Adrenal gland (tissue), 5 donors: ENCODE measurements around the gene TMCC2.

Experiments used
- POLR2A ChIP-seq, 2 donors: fragments of 450-650 bp; IDR thresholded peaks; one replicate each; pipeline ENCODE4 v1.6.1; 2017; ENCODE audit warnings: antibody characterized with exemption in 2 of 2, mild to moderate bottlenecking in 2 of 2, moderate library complexity in 1 of 2
- TF ChIP-seq, protein P1 (sequence below), 6 experiments: fragments of 450-650 bp in 4 of 6; fragments of 200-600 bp in 2 of 6; sonication (generic) in 1 of 6; IDR thresholded peaks; 1 replicate in 5 of 6; 2 replicates in 1 of 6; pipeline versions ENCODE4 v1.5.1 to v1.8.0; 2016 to 2021; ENCODE audit warnings: antibody characterized with exemption in 6 of 6, mild to moderate bottlenecking in 2 of 6, moderate library complexity in 1 of 6
- donor health status: DM: no; HTN: no; CAD: no.

DNA sequence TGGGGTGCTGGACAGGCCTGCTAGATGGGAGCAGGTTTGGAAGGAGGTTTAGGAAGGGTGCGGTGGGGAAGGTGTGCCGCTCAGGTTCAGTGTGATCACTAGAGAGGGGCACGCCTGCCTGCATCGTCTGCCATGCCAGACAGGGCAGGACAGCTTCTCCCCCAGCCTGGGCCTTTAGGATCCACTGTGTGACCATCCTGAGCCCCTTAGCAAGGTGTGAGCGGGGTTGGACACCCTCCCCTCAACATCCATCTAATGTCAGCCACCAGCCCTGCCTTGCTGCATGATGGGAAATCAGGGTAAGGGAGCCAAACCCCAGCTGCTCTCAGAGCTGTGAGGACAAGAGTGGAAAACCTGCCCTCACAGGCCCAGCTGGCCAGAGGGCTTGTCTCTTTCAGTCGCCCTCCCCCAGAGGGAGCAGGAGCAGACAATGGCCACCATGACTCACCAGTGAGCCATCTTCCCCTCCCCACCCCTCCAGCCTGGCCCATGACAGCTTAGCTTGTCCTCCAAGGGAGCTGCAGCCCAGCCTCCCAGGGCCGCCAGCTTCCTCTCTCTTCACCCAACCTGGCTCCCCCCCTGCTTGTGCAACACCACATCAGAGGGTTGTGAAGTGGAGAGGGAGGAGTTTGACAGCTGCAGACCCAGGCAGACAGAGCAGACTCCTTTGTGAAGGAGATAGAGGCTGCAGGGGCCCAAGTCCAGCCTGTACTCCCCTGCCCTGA is 56.8 kb downstream of the TMCC2 start:
- TF ChIP-seq, protein P1, sequence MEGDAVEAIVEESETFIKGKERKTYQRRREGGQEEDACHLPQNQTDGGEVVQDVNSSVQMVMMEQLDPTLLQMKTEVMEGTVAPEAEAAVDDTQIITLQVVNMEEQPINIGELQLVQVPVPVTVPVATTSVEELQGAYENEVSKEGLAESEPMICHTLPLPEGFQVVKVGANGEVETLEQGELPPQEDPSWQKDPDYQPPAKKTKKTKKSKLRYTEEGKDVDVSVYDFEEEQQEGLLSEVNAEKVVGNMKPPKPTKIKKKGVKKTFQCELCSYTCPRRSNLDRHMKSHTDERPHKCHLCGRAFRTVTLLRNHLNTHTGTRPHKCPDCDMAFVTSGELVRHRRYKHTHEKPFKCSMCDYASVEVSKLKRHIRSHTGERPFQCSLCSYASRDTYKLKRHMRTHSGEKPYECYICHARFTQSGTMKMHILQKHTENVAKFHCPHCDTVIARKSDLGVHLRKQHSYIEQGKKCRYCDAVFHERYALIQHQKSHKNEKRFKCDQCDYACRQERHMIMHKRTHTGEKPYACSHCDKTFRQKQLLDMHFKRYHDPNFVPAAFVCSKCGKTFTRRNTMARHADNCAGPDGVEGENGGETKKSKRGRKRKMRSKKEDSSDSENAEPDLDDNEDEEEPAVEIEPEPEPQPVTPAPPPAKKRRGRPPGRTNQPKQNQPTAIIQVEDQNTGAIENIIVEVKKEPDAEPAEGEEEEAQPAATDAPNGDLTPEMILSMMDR (IDR thresholded peaks at IDR 0.05): no peak
- peak in 1 of 2 donors; percentile 52 for TF ChIP-seq POLR2A (IDR thresholded peaks at IDR 0.05)
